HG02885 (cell line): Measurements from ENCODE around the gene NDUFAF4.

Source experiments
- ATAC-seq: cut with Tn5 transposase; IDR thresholded peaks from one replicate; pipeline ENCODE4 v1.9.1; 2021; ENCODE audit warnings: mild to moderate bottlenecking; ENCODE audit not compliant: unreplicated experiment, poor library complexity

NDUFAF4 gene

GRCh38 chr6:96897396-96898240 lies at the start of gene NDUFAF4:
Gene NDUFAF4, minus strand, starts transcription at chr6:96897891. Its CDS starts 90 bp downstream, at chr6:96897801.
- ATAC-seq: peak; percentile 90

GRCh38 chr6:96947055-96947454 lies 49.4 kb upstream of the NDUFAF4 start:
- peak; percentile 96 for ATAC-seq

DNA sequence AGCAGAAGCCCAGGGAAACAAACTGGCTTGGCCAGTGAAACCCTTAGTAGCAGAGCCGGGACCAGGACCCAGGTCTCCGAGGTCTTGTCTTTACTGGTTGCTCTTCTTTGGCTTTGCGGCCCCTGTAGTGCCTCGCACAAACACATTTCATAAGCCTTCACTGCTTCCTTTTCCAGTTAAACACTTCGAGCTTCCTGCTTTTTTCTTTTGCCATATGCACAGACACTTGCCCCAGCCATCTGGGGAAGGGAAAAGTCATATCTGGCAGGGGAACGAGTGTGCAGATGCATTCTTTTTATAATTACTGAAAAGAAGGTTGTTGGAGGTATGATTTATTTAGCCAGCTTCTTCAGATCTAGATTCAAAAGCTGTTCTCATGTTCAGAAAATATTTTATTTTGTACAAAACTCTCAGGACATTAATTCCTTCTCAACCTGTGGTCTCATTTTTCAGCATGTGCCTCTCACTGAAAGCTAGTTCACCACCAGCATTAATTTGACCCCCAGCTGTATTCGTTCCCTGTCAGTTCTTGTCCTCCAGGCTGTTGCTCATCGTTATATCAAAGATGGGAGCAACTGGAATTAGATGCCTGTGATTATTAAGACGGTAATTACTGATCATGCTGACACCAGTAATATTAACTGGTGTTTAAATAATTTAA lies 46.0 kb upstream of the NDUFAF4 start:
- ATAC-seq: no peak

DNA sequence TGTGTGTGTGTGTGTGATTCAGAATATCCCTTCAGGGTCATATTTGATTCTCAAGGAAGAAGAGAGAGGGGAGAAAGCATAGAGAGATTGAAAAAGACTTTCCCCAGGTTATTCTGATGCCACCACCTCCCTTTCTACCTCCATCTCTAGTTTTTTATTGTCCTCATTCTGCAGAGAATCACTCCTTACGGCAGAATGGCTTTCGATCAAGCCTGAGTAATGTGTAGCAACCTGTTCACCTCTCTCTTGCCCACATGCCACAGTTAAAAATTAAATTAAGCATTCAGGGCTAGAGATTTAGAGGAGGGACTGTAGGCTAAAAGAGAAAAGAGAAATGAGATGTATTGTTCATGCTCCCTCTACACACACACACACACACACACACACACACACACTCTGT lies 45.0 kb upstream of the NDUFAF4 start:
- no peak for ATAC-seq

GRCh38 chr6:96940322-96940721 lies 42.6 kb upstream of the NDUFAF4 start:
- ATAC-seq: no peak

GRCh38 chr6:96939007-96939805 lies 41.5 kb upstream of the NDUFAF4 start:
- no peak for ATAC-seq

DNA sequence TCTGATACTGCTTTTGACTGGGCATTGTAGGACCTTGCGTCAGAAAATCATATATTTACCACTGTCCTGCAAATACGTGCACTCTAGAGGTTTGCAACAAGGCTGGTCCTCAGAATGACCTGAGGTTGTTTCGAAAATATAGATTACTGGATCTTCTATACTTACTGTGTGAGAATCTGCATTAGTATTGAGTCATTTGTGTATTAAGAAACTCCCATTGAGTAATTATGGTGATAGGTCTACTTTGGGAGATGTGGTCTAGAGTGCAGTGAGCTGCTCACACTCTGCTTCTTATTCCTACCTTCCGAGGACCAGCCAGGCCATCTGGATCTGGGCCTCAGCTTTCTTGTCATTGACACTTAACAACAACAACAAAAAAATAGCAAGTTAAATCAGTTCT lies 36.4 kb upstream of the NDUFAF4 start:
- no peak for ATAC-seq

DNA sequence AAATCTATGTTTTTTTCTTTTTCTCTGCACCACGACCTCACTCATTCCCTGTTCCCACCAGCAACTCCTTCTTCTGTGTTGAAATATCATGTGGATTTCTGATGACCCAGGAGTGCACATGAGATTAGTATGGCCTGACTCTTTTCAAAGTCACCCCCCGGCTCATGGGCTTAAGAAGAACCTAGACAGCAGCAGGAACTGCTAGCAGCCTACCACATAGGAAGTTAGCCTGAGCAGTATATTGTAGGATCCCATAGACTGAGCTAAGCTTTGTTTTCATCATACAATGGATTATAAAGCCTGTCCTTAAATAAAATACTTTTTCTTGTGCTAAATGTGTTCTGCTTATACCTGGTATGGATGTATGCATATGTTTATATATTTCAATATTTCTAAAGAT lies 33.5 kb upstream of the NDUFAF4 start:
- ATAC-seq: no peak

DNA sequence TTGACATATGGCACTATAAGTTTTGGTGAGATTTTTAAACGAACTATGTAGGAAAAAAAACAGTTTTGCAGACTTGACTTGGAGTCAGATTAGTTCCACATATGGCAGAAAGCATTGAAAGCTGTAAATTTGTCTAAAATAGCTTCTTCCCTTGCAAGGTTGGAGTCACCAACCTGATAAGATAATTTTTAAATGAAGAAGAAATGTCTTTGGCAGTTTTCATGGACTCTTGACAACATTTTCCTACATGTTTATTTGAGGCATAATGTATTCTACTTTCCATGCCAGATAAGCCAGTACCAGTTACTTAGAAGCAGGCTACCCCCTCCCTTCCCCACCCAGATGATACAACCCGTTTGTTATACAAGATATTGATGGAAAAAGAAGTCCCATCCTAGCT lies 32.0 kb upstream of the NDUFAF4 start:
- ATAC-seq: no peak

DNA sequence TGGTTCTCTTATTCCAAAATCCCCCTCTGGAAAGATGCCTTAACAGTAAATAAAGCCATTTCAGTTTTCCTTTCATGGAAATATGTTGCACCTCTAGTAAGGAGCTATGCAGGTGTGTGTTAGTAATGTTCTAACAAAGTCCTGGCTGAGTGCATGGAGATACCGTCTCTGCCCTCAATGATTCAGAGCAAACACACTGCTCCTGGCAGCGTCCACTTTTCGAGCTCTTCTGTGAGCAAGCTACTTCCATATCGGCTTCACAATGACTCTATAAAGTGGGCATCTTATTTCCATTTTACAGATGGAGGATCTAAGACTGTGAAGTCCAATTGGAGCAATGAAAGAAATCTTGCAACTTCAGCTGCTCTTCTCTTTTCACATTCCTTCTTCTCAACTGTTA lies 30.0 kb upstream of the NDUFAF4 start:
- no peak for ATAC-seq

- ATAC-seq: no peak
These were observed 28.7 kb upstream of the NDUFAF4 start for GRCh38 chr6:96926425-96926824.

DNA sequence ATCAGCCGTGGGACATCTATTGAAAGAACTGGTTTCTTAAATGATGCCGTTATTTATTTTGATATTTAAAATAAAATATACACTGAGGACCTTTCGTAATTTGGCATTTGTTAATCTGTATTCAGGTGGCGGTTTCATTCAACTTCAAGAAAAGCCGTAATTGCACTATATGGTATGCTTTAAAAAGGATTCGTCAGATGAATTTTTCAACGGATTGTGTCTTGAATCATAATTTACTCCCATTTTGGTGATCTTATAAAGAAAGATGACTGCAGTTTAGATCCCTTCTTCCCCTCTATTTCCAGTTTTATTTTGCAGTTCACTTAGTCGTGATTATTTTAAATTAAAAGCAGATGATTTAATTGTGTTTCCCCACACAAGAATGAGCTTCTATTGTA lies 27.6 kb upstream of the NDUFAF4 start:
- ATAC-seq: no peak

GRCh38 chr6:96923871-96924493 lies 26.3 kb upstream of the NDUFAF4 start:
- ATAC-seq: peak; percentile 84

DNA sequence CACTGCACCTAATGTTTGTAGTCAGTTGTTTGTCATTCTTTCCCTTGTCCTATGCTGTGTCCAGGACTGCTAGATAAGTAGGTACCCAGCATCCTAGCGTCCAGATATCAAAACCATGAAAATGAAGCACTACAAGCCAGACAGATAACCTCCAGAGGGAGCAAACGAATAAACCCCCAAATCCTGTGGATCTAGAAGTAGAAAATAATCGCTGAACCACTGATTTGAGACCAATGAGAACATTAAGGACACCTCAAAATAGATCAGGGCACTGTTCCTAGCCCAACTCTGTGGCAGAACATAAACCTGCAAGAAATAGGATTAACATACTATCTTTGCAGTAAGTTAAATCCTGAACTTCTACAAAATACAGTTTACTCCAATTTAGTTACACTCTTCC lies 25.7 kb upstream of the NDUFAF4 start:
- ATAC-seq: no peak

DNA sequence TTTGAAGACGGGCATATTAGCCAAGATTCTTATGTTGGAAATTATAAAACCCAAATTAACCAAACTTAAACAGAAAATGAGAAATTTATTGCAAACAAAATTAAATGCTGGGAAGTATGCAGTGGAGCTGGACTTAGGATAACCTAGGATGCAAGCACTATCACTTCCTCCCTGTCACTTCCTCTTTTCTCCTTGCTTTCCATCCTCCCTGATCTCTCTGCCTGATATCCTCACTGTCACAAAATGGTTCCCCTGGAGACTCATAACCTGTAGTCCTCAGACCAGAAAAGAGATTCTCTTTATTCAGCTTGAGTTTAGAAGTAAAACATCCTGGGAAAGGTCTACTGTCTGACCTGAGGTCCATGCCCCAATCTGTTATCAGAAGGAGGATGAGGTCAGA lies 19.4 kb upstream of the NDUFAF4 start:
- ATAC-seq: no peak

DNA sequence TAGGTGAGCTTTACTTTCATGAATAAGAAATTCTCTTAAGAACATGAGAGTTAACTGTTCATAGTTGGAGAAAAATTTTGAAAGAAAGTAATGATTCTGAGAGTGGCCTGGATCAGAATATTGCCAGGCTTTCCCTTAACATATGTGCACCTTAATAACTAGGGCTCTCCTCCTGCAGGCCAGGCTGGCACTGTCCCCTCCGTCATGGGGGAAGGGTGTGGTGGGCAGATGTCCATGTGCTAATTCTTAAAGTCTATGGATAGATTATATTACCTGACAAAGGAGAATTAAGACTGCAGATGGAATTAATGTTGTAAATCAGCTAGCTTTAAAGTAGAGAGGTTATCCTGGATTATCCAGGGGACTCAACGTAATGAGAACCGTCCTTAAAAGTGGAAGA lies 15.9 kb upstream of the NDUFAF4 start:
- ATAC-seq: no peak

DNA sequence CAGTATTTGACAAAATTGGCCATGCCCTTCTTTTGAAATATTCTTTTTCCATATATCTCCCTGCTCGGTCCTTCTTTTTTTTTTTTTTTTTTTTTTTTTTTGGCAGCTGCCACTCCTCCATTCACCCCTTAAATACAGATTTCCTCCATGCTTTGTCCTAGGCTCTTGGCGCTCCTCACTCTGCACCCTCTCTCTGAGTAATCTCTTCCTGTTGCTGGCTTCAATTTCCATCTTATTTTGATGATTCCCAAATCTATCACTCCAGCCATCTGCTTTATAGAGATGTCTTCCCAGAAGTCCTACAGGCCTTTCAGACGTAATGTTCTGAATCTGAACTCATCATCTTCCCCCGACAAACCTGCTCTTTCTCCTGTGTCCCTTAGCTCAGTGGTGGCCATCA lies 14.1 kb upstream of the NDUFAF4 start:
- no peak for ATAC-seq

DNA sequence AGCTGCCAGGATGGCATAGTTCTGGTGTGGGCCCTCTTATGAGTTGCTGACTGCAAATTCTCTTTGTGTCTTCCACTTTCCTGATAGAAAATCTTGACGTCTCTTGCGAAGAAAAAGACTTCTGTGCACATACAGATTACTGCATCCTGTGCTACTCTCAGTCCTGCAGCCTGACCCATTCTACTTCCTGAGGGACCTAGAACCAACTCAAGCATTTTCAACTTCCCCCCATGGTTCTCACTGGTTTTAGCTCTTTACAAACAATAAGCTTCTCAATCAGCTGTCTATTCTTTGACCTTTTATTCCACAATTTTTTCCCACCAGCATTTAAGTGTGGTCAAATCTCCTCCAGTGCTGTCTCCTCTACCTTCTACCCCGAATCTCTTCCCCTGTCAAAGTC lies 13.5 kb upstream of the NDUFAF4 start:
- no peak for ATAC-seq

DNA sequence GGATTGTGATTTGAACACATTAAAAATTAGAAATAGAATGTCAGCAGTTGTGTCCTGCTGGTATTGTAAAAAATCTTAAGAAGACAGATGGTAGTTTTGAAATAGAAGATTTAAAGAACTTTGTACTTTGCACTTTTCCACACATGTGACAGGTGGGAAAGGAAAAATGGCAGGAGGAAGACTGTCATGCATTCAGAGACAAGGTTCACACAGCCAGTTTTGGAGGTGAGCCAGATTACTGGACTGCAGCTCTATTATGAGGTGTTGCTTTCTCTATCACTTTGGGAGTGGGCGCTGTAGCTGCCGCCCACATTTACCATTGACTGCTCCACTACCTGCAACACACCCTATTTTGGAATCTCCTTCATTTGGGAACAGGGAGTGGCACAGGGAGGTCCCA lies 12.1 kb upstream of the NDUFAF4 start:
- ATAC-seq: no peak

- peak; percentile 98 for ATAC-seq
These were observed 9.8 kb upstream of the NDUFAF4 start for GRCh38 chr6:96907498-96907897.

DNA sequence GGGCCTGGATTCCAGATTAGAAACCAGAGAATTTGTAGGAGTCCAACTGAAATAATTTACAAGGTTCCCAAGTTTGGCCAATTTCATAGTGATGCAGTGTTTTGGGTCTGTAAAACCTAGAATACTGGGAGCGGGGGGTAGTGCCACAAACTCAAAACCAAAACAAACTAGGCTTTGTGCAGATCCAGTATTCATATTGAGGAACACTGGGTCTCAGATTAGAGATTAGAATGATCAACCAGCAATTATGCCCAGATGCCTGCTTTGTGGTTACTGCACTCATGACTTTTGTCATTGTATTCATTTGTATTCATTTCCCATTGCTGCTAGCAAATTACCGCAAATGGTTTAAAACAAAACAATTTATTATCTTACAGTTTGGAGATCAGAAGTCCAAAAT lies 3.2 kb upstream of the NDUFAF4 start:
- no peak for ATAC-seq
